GM21526 (cell line): ENCODE measurements around the gene NCKAP5.
A peak's percentile ranks its signal among the peaks of the same experiment; 100 is the strongest.
"Not testable (repeated sequence)": the region's sequence is repeated elsewhere in the genome, so short reads cannot be mapped to it uniquely, and the experiment has no call there.

Experiments
- ATAC-seq: cut with Tn5 transposase; IDR thresholded peaks from one replicate; pipeline ENCODE4 v1.9.1; 2021; ENCODE audit warnings: moderate library complexity; ENCODE audit not compliant: unreplicated experiment, low FRiP score

Gene NCKAP5

DNA sequence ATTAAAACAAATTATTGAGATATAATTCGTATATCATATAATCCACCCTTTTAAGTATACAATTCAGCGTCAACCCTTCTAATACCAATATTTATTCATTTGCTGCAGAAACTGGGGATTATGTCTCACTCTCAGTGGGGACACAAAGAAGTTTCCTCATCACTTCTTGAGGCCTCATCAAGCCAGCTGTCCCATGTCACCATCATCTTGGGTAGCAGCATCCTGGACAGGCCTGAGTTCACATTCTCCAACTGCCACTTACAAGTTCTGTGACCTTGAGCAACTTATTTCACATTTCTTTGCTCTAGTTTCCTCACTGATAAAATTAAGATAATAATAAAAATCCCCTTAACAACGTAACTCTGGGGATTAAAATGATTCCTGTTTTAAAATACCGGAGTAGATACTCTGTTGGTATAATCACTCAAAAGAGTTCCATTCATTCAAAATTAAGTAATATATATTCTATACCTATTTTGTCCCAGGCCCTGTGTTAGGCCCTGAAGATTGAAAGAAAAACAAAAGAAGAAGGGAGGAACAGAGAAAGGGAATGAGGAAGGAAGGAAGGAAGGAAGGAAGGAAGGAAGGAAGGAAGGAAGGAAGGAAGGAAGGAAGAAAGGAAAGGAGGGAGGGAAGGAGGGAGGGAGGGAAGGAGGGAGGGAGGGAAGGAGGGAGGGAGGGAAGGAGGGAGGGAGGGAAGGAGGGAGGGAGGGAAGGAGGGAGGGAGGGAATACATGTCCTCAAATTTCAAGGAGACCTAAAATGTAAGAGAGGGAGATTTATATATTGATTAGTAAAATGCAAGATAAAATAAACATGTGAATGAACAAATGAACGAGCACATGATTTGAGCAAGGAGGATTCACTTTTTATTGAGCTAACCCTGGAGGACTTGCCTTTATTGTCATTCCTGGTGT, 42.4 kb downstream of the NCKAP5 start:
- no peak for ATAC-seq

DNA sequence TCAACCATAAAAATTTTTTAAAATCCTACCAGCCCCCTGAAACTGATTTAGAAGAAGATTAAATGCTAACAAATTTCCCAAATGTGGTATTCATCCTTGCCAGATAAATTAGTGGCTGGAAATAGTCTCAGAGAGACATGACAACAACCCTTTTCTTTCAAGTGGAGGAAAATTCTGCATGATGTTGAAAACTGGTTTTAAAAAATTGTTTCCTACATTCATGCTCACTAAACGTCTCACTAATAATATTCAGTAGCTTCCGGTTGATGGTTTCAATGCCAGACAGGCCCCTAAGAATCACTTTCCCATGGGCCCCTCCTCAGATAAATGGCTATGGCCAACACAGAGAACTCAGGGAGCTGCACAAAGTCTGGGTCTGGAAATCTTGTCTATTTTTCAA, 43.2 kb downstream of the NCKAP5 start:
- no peak for ATAC-seq

DNA sequence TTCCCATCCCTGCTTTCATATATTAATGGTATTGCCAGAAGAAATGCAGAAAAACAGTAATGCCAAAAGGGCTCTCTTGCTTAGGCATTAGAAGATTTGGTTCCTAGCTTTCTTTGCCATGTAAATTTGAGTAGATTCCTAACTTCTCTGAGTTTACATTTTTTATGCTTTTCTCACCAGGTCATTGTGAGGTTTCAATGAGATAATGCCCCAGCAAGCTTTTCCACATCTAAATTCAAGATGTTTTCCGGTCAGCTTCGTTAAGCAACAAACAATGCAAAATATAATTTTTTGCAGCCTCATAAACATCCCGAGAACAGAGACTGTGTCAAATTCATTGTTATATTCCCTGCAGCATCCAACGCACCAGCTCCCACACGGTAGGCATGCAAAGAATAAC, 44.9 kb downstream of the NCKAP5 start:
- ATAC-seq = no peak

DNA sequence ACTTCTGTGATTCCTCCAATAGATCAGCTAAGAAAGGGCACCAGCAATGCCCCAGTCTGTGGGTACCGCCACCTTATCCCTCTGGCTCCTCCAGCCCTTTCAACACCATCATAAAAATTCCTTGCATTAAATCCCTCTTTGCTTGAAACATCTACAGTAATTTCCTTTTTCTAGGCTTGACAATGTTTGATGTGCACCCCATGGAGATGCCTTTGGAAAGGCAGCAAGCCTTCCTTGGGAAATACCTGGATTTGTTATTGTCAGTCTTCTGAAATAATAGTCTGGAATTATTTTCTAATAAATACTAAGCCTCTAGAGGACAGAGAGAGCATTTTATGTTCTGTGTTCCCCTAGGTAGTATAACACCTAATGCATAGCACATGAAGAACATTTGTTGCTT, 46.1 kb downstream of the NCKAP5 start:
- no peak for ATAC-seq

DNA sequence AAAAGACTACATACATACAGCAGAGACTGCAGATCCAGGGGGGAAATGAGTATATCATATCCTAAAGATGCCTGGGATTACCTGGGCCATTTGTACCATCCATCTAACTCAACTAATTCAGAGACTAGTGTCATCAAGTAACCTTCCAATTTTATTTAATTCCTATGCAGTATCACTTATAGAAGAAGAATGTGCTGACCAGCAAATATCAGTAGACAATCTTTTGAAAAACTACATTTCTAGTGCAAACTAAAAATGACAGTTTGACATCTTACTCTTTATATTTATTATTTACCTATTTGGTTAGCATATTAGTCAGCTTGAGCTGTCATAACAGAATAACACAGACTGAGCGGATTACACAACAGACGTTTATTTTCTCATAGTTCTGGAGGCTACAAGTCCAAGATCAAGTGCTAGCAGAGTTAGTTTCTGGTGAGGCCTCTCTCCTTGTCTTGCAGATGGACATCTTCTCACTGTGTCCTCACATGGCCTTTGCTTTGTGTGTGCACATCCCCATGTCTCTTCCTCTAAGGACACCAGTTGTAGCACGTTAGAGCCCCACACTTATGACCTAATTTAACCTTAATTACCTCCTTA, 47.0 kb downstream of the NCKAP5 start:
- ATAC-seq = no peak

DNA sequence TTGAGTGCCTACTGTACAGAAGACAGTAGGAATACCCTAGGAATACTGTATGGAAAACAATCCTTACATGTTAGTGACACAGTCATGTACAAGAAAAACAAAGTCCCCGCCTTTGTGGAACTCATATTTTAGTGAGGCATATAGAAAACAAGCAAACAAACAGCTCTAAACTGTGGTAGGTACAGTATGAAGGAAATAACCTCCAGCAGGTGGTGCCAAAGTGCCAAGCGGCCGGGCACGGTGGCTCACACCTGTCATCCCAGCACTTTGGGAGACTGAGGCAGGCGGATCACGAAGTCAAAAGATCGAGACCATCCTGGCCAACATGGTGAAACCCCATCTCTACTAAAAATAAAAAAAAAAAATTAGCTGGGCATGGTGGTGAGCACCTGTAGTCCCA, 48.6 kb downstream of the NCKAP5 start:
- not testable (repeated sequence) for ATAC-seq

DNA sequence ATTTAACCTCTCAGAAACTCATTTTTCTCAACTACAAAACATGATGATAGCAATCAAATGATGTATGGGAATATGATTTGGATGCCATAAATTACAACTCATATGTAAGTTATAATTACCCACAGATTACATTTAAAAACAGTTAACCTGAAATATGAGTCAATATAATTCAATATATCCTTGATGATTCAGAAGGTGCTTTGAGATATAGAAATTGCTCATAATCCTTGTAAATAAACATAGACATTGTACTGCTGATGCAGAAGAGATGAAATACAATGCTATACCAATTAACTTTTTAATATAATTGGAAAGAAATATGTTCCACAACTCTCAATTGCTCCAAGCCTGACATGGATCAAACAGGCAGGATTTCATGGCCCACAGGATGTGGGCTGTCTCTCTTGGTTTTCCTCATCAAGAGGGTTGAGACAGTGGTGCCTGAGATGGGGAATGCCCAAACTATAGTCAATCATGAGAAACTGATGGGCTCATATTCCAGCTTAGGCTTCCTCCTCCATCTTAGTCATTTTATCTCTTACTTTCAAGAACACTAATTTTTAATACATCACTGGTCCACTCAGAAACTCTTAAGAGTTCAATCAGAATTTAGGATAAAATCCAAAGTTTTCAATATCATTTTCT, 49.4 kb downstream of the NCKAP5 start:
- ATAC-seq = no peak

DNA sequence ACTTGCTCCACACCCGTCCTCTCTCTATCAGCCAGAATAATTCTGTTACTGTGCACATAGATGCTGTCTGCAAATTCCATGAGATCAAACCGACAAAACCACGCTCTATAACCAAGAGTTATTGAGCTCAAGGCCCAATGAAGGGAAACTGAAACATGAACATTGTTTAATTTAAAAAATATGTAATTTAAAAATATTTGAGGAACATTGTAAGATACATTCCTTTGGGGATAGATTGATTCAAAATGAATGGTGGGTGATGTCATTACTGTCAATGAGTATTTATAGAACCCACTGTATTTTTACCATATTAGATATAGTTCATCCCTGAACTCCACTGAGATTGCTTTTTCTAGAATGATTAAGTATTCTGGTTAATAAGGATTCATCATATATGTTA, 50.4 kb downstream of the NCKAP5 start:
- ATAC-seq = no peak

DNA sequence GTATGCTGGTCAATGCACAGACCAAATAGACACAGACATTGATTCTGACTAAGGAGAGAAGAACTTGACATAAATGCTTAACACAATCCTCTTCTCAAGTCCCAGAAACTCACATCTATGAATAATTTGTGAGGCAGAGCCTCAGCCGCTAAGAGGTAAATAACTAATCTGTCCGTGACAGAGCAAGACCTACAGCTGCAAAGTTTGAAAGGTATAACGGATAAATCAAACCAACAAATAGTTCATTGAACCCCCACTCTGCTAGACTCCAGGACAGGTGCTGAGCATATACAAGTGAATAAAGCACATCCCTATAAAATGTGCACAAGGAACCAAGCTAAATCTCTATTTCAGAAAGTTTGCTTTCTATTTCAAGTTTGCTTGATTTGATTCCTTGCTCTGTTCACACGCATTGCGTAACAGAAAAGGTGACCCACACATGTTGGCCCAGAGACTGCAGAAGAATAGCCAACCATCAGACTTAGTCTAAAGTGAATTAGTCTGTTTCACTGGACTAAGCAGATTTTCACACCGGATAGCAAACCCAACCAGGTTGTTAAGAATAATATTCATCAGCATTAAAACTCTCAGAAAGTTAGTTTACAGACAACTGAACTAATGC, 51.7 kb downstream of the NCKAP5 start:
- ATAC-seq = no peak

DNA sequence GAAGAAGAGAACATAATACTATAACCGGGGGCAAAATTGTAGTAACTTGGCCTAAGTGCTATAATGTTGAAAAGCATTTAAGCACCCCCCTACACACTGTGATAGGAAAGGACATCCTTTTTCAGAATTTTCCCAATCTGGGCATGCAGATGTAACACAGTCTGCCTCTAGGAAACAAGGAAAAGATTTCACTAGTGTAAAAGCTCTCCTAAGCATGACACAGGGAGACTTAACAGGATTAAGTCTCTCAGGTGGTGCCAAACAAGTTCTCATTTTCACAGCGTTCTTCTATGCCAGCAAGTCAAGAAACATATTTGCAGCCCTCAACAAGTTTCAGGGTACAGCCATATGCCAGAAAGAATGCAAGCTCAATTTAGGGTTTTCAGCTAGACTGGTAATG, 53.0 kb downstream of the NCKAP5 start:
- ATAC-seq = no peak

DNA sequence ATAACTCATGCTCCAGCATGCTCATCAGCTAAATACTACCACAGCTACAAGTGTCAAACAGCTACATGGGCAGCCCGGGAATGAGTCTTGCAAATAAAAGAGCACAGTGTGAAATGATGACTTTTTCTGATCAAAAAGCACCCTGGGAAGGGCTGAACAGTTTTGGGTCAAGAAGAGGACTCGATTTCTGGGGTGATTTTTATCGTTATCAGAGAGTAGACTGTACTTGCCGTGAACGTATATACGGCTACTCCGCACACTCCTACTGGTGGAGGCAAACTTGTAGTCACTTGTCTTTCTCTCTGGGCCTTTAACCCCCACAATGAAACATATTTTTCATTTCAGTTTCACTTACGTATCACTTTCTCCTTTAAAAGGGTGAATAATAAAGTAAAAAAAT, 54.4 kb downstream of the NCKAP5 start:
- no peak for ATAC-seq

DNA sequence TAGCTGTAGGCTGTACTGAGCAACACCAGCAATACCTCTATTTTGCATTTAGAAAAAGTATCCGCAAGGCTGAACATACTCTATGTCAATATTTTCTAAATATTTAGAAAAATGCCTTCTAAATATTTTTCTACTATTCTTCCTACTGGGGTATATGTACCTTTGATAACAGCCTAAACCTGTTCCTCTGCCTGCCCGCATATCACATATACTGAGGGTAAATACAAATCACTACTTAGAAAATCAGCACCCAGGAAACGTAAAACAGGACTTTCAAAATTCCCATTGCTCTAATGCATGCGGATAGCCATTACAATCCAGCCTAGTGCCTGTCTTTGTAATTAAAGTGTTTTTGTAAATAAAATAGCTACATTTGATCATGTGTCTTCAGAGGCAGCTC, 56.1 kb downstream of the NCKAP5 start:
- no peak for ATAC-seq

DNA sequence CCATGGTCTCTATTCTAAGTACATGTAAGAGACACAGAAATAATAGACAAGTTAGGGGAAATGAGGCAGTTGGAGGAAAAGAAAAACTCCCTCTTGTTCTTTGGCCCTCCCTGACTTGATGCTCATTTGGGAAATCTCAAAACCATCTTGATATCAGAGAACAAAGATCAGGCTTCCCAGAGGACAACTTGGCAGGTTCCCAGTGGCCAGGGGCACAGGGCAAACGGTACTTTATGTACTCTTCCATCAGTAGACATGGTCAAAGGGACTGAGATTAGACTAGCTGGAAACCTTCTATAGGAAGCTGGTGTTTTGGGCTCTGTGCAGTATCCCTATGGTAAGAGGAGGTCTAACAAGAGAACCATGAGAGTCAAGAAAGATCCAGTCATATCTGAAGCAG, 56.6 kb downstream of the NCKAP5 start:
- no peak for ATAC-seq

DNA sequence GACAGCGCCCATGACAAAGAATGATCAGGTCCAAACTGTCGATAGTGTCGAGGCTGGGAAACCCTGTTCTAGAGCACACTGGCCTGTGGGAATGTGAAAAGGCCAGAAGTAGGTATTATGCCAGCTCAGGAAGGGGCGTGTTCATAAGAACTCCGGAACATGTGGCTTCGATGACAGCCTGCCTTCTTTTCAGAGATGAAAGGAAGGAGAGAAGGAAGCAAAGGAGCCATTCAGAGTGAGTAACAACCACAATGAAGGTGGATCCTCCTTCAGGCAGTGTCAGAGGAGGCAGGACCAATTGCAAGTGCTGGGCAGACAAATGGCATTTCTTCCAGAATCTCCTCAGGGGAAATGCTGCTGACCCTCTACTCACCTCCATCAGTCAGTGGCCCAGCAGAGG, 58.5 kb downstream of the NCKAP5 start:
- ATAC-seq = no peak

DNA sequence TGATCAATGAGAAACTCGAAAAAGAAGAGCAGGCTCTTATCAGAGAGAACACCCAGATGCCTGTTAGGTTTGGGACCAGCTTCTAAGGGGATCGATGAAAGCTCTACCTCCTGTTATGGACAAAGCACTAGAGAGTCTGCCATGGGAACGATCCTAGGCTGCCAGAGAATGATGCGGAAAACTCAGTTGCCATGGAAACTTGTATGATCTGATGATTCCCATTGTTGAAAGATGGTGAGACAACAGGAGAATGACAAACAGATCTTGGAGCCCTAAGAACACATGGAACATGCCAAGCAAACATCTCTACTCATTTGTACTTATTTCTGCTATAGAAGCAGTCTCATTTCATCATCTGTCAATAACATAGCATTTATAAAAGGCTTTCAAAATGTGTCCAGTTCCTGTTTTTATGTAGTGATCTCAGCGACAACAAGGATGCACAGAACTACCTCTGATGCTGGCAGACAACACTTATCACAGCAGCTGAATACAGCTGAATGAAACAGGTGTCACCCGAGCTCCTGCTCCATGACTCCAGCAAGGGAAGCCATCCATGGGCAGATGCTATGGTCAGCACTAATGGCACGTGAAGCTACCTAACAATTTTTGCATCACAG, 59.6 kb downstream of the NCKAP5 start:
- no peak for ATAC-seq

DNA sequence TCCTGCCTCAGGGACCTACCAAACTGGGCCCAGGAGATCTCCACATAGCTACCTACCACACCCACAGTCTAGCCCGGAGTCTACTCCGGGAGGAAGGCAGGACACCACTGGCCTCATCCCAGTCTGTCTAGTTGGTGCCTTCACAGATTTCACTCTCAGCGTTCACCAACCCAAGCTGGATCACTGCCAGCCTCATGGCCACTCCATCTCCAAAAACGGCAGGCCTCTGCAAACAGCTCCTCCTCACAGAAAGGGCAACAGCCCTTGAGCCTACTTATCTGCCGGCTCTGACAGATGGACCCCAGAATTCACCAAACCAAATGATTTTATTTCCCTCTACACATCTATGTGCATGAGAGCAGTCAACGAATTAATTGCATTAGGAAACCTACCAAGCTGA, 61.3 kb downstream of the NCKAP5 start:
- ATAC-seq = no peak

DNA sequence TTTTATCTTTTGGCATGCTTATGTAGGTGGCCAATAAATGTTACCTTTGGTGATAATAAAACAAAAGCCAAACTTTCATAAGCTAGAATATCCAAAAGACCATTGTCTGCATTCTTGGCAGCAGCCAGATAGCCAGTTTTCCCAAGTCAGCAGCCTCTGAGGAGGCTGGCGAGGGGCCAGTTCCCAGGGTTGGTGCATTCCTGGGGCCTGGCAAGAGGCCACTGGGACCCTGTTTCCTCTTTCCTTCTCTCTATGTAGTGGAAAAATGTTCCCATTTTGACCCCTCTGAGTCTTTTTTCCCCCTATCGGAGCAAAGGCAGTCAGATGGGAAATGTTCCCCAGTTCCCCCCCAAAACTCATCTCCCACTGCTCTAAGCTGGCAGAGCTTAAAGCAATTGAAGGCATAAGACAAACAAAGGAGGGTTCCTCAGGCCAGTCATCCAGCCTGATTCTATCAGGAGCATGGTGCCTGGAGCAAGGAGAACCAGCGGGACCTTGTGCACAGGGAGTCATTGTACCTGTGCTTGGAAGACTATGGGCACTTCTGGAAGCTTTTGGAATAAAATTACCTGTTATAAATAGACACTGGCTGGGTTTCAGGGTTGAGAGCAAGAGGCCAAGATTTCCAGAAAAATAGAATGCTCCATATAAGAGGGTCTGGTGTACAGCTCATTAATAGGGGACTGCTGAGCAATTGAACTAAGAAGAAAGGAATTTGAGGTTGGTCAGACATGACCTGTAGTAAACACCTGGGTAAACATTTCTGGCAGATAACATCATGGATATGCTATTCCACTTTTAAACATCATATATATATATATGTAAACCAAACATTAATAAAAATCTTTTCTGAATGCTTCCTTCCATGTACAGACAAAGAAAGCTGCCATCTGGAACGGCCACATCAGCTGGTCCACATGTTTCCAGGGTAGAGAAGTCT, 63.4 kb downstream of the NCKAP5 start:
- no peak for ATAC-seq

DNA sequence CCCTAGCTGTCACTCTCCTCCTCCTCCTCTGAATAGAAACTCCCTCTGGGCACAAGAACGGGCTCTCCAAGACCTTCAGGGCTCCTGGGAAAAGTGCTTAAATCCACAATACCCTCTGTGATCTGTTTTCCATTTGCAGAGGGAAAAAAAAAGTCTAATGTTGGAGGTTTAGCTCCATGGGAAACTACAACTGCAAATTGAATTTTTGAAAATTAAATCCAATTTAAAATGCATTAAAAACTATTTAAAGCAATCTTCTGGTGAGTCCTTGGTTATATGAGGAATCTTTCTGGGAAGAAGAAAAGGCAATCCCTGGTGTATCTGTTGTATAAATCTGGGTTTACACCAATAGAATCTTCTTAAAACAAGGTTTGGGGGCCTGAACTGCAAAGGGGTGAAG, 64.3 kb downstream of the NCKAP5 start:
- no peak for ATAC-seq

DNA sequence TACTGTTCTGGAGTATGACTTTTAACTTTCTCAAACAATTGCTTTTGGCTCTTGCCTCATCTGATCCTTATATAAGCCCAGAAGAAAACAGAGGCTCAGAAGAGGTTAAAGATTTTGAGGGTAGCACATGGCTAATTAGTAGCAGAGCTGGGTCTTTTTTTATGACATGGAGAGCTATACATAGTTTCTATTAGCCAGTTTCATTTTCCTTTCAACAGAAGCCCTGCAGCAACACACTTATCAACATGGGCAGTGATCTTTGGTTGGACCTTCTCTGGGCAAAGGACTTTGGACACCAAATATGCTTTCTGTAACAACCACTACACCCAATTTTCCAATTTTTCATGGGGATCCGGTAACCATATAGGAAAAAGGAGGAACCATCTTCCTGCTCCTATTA, 64.9 kb downstream of the NCKAP5 start:
- ATAC-seq = peak; percentile 88

DNA sequence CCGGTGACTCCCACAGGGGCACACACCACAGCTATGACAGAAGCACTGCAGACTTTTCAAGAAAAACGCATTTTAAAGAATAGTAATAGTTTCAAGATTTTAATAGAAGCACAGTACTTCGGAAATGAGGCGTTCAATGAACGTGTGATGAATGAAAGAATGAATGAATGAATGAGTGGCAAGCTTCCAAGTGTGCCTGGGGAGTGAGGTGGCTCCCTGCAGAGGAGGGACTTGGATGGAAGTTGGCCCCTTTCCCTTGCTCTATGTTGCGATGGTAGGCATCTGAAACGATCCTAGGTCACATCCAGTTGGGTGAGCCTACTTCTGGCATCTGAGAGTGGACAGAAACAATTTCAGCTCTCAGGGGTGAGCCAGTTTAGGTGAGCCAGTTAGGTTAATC, 65.6 kb downstream of the NCKAP5 start:
- no peak for ATAC-seq
